GM12891 (cell line): ENCODE measurements around the gene SPON1.

Experiments
- PAX5 ChIP-seq: IDR thresholded peaks from 2 replicates; pipeline ENCODE4 v1.6.1; 2011; ENCODE audit warnings: low read length, moderate library complexity, mild to moderate bottlenecking; ENCODE audit not compliant: insufficient read depth, severe bottlenecking
- POLR2A ChIP-seq: IDR thresholded peaks from 2 replicates; pipeline ENCODE4 v1.6.1; 2011; ENCODE audit warnings: low read depth, low read length, control low read depth
- POLR2AphosphoS5 ChIP-seq: IDR thresholded peaks from 2 replicates; pipeline ENCODE4 v1.6.1; 2011; ENCODE audit warnings: low read depth, low read length, control low read depth
- POU2F2 ChIP-seq: IDR thresholded peaks from 2 replicates; pipeline ENCODE4 v1.6.1; 2011; ENCODE audit warnings: low read depth, mild to moderate bottlenecking, control low read depth, low read length, moderate library complexity
- TAF1 ChIP-seq: IDR thresholded peaks from 2 replicates; pipeline ENCODE4 v1.6.1; 2011; ENCODE audit warnings: low read depth, low read length, control low read depth

DNA sequence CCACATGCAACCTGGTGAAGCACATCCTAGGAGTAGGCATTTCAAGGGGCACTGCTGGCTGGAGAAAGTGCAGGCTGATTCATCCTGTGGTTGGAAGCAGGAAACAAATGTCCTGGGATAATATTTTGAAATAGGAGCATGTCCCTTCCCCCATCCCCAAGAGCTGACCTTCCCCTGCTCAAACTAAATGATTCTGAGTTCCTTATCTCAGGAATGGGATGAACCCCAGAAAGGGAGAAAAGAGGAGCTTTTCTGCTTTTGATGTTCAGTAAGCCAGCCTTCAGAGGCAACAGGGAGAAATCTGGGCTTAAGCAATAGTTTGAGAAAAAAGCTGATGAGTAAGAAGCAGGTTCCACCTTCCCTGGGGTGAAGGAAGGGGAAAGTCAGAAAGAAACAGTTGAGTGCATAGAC lies 19.5 kb upstream of the SPON1 start:
- no peak for TF ChIP-seq POLR2A
- TF ChIP-seq POLR2AphosphoS5, result no peak
- no peak for TF ChIP-seq TAF1
- TF ChIP-seq PAX5, result no peak
- TF ChIP-seq POU2F2, result no peak
